Epidermal melanocyte (primary cell): ENCODE measurements around the gene VSIG1.

Experiments
- DNase-seq: peaks from one replicate; pipeline ENCODE4 v3.0.0; 2011; ENCODE audit warnings: low spot score; ENCODE audit not compliant: insufficient read length

VSIG1 gene

DNA sequence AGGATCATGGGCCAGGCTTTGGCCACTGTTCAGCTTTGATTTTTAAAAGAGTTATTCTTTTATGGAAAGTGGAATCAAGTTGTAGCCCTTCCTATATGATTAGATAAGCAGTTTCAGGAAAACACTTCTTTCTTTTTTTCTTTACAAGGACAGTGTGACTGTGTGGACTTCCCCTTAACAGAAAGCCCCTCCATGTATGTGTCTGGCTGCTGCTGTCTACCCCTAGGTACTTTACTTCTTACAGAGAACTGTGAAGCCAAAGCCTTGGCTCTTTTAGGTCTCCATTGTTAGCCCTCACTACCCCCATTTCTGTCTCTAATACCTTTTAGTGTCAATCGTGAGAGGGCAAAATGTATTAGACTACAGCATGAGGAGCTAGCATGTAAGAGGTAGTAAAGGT is 19.1 kb downstream of the VSIG1 start:
- DNase-seq: no peak

DNA sequence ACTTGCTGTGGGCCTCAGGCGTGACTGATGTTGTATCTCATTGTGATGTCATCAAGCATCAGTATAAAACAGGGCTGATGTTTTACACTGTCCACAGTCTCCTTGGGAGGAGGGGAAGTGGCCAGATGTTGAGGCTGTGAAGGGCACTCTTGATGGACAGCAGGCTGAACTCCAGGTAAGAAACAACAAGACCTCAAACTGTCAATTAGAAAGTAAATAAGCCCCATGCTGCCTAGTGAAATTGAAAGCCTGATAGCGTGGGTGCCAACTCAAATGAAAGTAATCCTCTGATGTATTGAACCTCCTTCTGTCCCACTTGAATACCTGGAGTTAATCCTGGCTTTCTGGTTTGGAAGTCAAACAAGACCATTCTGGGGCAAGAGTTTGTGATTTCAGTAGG is 19.7 kb downstream of the VSIG1 start:
- DNase-seq: no peak

DNA sequence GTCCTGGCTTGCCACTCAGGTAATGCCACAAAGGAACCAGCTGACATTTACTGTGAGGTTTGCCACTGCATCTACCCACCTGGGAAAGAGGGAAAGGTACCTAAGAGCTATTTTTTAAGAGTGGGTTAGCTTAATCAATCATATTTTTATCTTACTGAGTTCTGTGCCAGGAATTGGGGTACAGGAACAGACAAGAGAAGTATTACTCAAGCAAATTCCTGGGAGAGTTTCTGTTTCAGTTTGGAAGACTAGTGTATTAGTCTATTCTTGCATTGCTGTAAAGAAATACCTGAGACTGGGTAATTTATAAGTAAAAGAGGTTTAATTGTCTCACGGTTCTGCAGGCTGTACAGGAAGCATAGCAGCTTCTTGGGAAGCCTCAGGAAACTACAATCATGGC is 23.3 kb downstream of the VSIG1 start:
- no peak for DNase-seq

DNA sequence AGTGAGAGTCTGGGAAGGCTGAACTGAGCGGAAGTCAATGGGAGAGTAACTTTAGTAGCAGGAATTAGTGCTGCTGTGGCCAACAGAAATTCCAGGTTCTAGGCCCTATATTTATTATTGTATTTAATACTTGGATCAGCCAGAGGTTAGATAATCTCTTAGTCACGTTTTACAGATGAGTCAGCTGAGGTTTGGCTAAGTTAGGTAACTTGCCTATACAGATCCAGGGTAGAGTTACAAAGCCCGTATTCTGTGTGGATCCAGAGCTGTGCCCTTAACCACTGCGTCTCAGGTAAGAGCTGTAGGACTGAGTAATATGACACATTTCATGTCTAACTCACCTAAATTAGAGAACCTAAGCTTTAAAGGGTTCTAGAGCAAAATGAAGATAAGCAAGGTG is 26.0 kb downstream of the VSIG1 start:
- DNase-seq: no peak

- no peak for DNase-seq
Observed at GRCh38 chrX:108071578-108071977, 26.7 kb downstream of the VSIG1 start.

DNA sequence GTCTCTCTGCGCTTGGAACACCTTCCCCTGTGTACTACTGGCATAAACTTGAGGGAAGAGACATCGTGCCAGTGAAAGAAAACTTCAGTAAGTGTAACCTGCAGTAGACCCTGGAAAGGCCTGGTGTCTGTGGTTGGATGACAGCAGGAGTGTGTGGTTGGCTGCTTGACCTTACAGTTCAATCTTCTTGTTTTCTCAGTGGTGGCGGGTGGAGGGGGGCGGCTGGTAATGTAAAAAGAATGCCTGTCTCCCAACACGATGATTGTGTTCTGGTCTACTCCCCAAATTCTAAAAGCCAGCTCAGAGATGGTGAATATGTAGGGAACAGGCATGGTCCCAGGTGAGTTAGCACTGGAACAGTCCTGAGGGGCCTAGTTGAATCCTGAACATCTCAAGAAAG is 27.9 kb downstream of the VSIG1 start:
- DNase-seq: no peak

- no peak for DNase-seq
Observed at GRCh38 chrX:108081110-108081509, 36.2 kb downstream of the VSIG1 start.

GRCh38 chrX:108087792-108088191 is 42.9 kb downstream of the VSIG1 start:
- DNase-seq: no peak

DNA sequence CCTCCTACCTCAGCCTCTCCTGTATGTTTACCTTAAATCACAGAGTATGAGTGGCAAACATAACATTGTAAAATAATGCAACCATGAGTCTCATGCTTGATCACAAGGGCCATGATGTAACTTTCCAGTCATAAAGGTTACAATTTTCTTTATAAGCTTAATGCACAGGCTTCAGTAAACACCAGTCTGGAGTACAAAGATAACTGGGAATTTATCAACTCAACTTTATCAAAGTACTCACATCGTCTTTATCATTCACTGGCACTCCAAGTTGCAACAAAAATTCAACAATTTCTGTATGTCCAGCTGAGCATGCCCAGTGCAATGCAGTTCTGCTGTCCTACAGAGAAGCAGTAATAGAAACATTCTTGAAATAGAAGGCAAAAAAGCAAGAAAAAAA is 43.6 kb downstream of the VSIG1 start:
- DNase-seq: no peak

- DNase-seq: no peak
Observed at GRCh38 chrX:108090491-108091263, 45.8 kb downstream of the VSIG1 start.

DNA sequence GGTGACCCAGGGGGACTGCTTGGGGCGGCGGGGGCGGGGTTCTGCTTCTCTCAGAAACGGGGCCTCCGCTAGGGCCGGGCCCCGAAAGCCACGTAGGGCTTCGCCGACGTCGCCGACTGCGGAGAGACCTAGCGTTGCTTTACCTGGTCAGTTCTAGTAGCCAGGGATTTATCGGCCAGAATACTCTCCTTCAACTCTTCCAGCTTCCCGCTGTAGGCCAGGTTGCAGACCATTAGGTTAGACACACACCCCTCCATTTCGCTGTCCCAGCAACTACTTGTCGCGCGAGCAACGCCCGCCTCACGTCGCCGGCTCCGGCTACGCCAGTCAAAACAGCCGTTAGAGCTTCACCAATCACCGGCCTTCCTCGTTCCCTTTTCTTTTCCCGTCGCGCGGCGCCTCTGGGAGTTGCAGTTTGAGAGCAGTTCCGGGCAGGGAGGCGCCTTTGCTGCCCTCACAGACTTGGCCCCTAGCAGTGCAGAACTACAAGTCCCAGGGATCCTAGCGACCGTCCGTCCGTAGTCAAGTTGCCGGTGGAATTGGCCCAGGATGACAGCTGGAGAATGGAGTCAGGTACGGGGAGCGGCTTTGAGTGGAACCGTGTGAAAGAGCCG is 46.5 kb downstream of the VSIG1 start, which contains the start of the genes ATG4A and PSMD10:
Gene ATG4A (plus strand): TSS at position 515 of the 614 bp plus-strand sequence. CDS start 49 bp downstream, at position 564.
Gene PSMD10 (minus strand): TSS at position 279 of the 614 bp plus-strand sequence. CDS start 22 bp downstream, at position 257.
- DNase-seq: peak; percentile 64

GRCh38 chrX:108091878-108092291 is 47.0 kb downstream of the VSIG1 start:
- no peak for DNase-seq

GRCh38 chrX:108097380-108097779 is 52.5 kb downstream of the VSIG1 start:
- no peak for DNase-seq

- no peak for DNase-seq
Observed at GRCh38 chrX:108105473-108105872, 60.6 kb downstream of the VSIG1 start.

- no peak for DNase-seq
Observed at GRCh38 chrX:108114541-108114940, 69.7 kb downstream of the VSIG1 start.

DNA sequence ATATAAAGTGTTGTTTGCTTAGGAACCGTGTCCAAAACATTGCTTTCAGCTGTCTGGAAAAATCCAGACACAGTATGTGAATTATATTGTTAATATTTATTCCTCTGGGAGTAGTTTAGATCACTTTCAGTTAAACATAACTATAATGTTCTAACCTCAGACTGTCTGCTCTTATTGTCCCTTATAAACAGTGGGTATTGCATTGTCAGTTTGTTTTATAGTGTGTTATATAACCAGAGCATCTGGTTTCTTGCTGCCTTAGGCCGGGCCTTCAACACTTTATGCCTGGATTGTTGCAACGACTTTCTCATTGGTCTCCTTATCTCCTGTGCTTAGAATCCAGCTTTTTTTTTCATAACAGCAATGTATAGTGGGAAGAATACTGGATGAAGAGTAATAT is 73.1 kb downstream of the VSIG1 start:
- no peak for DNase-seq

DNA sequence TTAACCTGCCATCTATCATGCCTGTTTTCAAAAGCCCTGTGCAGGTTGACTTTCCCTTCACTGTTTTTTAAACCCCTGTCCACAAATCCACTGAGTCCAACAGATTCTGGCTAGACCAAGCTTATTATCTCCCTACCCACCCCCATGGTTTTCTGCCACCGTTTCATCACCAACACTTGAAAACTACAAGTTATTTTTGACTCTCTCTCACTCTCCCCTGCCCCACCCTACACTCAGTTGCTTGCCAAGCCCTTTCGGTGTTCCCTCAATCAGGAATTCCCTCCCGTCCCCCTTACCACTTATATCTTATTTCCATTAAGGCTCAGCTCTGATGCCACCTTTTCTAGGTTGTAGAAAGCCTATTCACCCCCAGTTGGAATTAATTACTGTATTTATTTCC is 76.4 kb downstream of the VSIG1 start:
- no peak for DNase-seq

- peak; percentile 33 for DNase-seq
Observed at GRCh38 chrX:108122748-108123147, 77.9 kb downstream of the VSIG1 start.

DNA sequence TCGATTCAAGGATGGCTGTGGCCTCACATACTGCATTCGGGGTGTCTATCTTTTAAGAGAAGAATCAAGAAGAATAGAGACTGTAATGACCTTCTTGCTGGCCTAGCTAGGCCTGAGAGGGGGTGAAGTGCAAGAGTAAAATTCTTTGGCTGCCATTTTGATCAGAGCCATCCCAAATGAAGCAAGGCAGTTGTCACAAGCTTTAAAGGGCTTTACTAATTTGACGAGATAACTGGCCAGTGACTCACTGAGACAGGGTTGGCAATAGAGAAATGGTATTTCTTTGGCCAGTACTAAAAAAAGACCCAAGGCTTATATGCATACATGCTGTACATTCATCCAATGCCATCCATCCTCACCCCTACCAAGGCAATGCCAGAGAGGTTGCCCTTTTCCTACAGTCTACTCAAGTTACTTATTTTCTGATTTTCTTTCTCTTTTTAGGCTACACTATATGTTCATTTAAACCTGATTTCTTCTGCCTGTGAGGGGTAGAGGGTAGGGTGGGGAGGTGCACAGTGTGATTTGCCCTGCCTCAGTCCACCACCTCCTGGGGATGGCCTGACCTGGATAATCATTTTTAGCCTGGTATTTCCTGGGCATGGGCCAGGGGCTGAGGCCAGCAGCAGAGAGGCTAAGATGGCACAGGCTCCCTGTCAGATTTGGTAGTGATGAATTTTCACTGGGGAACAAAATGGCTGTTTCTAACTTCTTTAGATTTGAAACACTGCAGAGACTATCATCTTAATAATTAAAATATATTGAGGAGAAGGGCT is 78.9 kb downstream of the VSIG1 start:
- DNase-seq: no peak

DNA sequence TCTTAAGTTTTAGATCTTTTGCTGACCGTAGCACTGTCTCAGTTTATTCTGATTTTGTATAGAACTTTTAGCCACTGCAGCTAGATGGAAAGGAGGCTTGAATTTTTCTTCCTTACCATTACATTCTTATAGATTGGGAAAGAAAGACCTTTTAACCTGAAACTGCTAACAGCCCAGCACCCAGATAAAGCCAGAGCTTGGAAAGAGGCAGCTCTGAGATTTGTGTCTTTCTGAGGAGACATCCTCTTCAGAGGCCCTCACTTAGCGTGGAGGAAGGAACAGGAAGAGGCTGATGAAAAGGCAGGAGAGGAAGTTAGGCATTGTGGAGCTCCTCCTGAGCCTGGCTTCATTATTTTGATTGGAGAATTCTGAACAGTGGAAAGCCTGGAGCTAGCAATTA is 81.8 kb downstream of the VSIG1 start:
- no peak for DNase-seq

DNA sequence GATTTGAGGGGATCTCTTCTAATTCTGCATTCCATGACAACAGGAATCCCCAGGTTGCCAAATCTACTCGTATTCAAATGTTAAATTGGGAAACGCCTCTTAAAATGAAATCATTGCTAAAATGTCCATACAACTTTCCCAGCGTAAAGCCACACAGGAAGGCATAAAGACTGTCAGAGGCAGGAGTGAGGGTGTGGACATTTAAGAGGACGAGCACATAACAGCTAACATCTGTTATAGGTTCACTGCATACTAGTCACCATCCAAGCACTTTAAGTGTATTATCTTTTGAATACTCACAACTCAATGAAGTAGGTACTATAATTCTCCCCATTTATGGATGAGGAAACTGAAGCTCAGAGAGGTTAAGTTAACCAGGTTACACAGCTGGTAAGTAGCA is 82.3 kb downstream of the VSIG1 start:
- no peak for DNase-seq
